Measurements from ENCODE around the gene EPHA6.
"Not testable (repeated sequence)": the region's sequence is repeated elsewhere in the genome, so short reads cannot be mapped to it uniquely, and the experiment has no call there.

EPHA6 gene

GRCh38 chr3:97293596-97294131, 479.3 kb downstream of the EPHA6 start:
- no peak for DNase-seq

- no peak for DNase-seq
Observed at GRCh38 chr3:97297032-97297431, 482.6 kb downstream of the EPHA6 start.

GRCh38 chr3:97301114-97301513, 486.7 kb downstream of the EPHA6 start:
- no peak for DNase-seq

DNA sequence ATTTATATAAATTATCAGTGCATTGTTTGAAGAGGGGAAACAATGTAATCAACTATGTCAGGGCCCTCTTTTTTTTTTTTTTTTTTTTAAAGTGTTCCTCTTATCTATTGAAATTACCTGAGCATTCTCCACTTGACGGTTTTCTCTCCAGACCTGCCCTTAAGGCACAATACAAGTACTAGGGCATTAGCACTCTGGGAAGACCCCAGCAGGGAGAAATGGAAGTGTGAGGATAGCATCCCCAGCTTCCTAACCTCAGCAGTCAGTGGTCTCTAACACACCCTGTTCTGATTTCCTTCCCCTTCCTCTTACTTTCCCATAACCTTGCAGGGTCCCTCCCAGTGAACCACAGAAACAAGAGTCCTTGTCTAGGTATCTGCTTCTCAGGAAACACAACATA, 491.8 kb downstream of the EPHA6 start:
- DNase-seq: no peak

GRCh38 chr3:97338375-97338774, 524.0 kb downstream of the EPHA6 start:
- DNase-seq: no peak

GRCh38 chr3:97340940-97341339, 526.5 kb downstream of the EPHA6 start:
- DNase-seq: no peak

DNA sequence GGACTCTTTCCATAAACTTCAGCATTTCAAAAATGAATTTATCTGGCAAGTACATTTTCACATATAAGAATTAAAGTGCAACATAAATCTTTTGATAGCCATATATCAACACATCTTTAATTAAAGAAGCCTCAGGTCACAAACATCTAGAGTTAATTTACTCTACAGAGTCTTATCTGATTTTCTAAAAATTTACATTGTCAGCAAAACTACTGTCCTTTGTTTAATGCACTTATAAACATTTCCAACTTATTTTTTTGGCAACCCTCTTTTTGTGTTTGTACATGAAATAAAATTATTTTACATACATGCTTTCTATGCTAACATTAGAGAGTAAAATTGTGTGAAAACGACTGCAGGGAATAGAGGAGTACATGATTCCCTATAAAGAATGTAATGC, 533.4 kb downstream of the EPHA6 start:
- no peak for DNase-seq

DNA sequence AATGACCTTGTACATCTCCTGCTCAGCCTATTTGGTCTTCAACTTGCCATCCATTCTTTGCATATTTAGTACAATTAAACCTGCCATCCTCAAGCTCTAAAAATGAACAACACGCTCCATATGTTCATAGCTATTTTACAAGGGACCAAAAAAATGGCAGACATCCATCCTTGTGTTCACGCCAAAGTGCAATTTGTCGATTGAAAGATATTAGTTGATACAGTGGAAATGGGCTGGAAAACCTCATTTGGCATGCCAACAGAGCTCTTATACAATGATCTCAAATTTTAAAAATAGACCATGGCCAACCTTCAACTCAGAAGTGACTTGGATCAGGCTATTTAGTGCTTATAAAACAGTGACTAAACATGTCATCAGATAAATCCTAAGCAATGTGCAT, 536.6 kb downstream of the EPHA6 start:
- no peak for DNase-seq

- DNase-seq: no peak
Observed at GRCh38 chr3:97353176-97353575, 538.8 kb downstream of the EPHA6 start.

DNA sequence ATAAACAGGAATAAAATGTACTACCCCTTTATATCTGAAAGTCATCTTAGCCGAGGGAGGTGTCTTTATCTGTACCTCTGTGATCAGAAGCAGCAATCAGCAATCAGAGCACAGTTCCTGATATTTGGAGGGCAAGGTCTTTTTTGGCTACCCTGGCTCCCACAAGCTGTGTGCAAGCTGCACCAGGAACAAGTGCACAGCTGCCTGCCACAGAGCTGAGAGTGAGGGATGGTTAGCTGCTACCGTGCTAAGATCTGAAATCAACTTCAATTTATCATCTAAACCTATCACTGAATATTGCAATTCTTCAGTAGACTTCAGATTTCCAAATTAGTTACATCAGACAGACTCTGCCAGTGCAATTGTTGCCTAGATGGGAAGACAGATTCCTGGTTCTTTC, 545.6 kb downstream of the EPHA6 start:
- DNase-seq: no peak

DNA sequence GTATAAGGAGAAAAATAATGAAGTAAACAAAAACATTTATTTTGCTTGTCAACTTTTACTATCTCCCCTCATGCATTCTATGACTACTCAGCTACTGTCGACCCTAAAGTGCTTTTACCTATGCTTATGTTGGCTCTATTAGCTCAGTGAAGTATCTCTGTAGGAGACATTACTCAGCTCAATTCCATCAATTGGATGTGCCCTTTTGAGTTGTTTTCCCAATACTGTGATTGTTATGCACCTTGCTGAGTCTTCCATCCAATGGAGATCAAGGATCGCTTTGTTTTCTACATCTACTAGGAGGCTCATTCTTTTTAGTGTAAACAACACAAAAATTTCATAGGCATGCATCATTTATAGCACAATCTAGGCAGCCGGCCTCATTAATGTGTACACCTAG, 546.4 kb downstream of the EPHA6 start:
- no peak for DNase-seq

DNA sequence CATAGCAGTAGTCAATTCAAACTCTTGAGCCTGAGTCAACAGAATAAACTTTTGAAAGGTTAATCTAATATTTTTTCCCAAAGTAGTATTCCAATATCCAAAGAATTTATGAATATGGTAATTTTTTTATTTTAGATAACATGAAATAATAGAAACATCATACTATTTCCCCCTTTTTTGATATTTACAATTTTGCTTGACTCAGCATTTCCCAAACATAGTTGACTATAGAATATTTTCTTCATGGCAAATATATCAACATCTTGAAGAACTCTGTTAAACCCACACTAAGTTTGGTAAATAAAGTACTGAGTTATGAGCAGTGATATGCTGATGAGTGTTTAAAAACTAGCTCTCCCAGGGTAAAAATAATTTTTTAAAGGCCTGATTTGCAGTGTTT, 570.2 kb downstream of the EPHA6 start:
- no peak for DNase-seq

DNA sequence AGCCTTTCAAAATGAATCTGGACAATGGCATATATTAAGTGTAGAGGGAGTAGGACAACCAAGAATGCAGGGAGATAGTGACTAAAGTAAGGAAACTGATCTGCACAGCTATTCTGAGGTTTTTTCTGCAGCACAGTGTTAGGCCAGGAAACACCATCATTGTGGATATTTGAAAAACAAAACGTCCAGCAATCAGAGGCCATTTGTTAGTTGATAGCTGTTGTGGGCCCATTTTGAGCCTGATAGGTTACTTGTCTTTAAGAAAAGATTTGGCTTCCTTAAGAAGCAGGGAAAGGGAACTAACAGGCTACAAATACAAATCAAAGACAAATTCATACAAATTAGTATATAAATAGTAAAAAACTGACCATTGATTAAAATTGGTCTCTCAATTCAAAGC, 574.4 kb downstream of the EPHA6 start:
- DNase-seq: no peak

DNA sequence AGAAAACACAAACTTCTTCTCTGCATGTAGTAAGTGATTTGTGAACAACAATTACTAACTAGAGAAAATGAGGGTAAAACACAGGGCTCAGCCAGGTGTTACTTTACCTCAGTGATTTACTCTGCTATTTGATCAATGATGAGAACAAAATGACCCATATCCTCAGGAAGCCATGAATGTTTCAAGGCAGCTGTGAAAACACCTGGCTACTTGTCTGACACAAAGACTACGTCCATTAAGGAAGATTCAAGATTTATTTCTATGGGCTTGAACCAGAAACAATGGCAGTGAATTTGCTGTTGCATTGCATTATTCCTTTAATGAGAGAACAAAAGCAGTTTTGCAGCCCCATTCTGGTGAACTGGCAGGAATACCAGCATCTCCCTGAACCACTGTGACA, 575.5 kb downstream of the EPHA6 start:
- DNase-seq: no peak

DNA sequence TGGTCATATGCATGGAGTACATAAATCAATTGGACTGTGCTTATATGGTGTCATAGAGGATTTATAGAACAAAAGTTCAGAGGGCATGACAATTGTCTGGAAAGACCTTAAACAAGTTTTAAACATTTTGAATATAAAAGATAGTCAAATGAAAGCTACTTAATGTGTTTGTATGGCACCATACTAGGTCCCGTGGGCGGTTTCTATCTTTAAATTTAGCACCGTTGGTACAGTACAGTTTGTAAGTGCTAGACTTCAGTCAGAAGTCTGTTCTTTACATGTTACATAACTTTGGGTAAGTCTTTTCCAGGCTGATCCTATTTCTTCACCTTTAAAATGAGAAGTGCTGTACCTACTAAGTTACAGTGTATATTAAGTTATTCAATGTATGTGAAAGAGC, 576.8 kb downstream of the EPHA6 start:
- DNase-seq: no peak

DNA sequence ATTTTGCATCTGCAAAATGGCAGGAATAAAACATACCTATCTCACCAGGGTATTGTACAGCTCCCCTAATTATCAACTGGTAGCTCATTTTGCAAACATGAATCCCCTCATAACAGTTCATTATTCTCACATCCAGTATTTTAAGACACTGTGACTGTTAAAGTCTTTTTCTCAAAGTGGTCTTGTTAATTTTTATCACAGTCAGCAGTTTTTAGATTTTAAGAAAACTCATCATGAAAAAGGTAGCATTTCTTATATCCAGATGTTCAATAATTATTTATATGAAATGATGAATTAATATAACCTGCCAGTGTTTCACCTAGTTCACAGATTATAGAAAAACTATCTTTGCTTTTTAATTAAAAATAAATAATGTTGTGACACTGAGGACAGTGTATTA, 595.2 kb downstream of the EPHA6 start:
- no peak for DNase-seq

- no peak for DNase-seq
Observed at GRCh38 chr3:97421565-97421964, 607.2 kb downstream of the EPHA6 start.

GRCh38 chr3:97425002-97425401, 610.6 kb downstream of the EPHA6 start:
- DNase-seq: no peak

GRCh38 chr3:97430601-97431000, 616.2 kb downstream of the EPHA6 start:
- no peak for DNase-seq

DNA sequence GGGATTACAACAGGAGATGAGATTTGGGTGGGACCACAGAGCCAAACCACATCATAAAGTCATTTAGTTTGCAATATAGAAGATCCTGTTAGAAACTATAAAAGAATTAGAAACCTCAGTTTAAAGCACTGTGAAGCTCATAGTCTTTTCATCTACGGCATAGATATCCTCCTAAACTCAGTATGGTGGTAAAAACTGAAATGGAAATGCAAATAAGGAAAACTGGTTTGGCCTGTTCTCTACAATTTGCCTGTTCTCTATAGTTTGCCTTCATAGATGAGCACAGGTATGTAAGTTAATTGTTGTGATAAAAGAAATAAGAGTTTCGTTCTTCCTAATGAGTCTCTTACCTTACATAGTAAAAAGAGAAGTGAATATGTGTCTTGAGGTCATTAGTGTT, 618.5 kb downstream of the EPHA6 start:
- DNase-seq: no peak

DNA sequence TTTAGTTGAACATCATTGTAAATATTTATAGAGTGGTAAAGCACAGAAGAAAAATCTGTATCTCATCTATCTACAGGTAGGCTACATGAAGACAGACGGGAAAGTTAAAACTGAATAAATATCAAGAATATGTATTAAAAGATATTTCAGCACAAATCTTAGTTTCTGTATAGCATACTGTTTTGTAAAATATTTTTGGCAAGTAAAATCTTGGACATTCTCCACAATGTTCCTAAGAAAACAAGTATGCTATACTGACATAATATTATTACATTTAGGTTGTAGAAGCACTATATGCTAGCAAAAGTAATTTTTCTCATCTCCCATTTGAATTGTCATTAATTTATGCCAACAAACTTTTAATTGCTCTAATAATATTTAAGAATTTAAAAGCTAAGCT, 623.7 kb downstream of the EPHA6 start:
- DNase-seq: no peak

DNA sequence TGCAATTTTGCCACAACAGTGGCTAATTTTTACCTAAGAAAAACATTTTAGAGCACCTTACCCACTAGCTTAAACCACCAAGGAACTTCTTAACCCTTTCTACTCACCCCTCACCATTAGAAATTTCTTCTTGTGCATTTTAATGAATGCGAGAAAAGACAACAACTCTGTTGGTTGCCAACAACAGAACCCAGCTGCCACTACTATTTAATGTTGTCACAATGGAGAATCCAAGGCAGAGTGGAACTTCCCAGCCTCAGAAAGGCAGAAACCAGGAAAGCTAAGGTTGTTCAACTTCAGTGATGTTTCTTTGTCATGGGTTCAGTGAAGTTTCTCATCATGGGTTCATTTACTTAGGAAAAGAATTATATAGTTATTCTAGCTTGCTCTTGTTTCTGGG, 625.0 kb downstream of the EPHA6 start:
- DNase-seq: no peak

DNA sequence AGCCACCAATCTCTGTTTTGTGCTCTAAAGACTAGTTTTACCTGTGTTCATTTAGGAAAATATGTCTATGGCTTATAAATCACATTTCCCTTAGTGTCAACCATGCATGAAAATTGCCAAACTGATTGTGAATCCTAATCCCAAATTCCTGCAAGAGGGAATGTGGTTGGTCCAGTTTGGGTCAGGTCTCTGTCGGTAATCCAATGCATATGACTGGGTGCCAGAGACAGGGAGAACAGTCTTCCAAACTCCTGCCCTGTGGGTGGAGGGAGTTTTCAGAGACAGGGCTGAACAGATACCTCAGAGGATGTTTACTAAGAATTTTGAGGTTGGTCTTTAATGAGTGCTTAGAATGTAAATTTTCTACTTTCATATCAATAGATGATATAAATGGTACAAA, 649.6 kb downstream of the EPHA6 start:
- DNase-seq: no peak

- DNase-seq: no peak
Observed at GRCh38 chr3:97470481-97470880, 656.1 kb downstream of the EPHA6 start.

DNA sequence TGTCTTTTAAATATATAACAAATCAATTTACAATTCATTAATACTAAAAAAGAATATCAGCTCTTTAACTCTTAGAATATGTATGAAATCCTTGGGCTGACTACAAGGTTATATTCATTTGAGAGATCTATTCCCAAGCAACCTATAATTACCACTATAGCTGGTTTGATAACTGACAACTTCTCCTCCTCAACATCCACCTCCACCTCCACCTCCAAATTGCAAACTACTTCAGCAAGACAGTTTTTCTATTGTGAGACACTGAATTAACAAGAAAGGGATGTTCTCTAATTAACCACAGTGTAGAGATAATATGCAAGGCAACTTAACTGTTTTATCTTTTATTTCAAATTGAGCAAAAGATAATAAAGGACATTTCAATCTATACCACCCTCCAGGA, 665.3 kb downstream of the EPHA6 start:
- no peak for DNase-seq

- DNase-seq: not testable (repeated sequence)
Observed at GRCh38 chr3:97480696-97481289, 666.4 kb downstream of the EPHA6 start.

All from suppressor macrophage treated with lipopolysaccharide for 1 hour (primary cell).